HepG2 (cell line): ENCODE measurements around the gene ZNF511.

Experiments used
- CBX2 ChIP-seq, 2 experiments: fragments of 200-600 bp in 1 of 2; sonication (generic); formaldehyde crosslinking in 1 of 2; IDR thresholded peaks; 2 replicates each; pipeline versions ENCODE4 v1.7.0 to v1.8.1; 2018 to 2022; ENCODE audit warnings: low read depth in 2 of 2, low read length in 1 of 2, mild to moderate bottlenecking in 1 of 2, missing genetic modification reagents in 1 of 2
- ERF ChIP-seq: IDR thresholded peaks from 2 replicates; pipeline ENCODE4 v1.6.1; 2018; ENCODE audit warnings: missing biosample characterization, missing genetic modification reagents
- TBL1XR1 ChIP-seq: fragments of 150-350 bp; IDR thresholded peaks from 2 replicates; pipeline ENCODE4 v1.6.1; 2014; ENCODE audit warnings: borderline replicate concordance, low read length; ENCODE audit not compliant: partially characterized antibody

DNA sequence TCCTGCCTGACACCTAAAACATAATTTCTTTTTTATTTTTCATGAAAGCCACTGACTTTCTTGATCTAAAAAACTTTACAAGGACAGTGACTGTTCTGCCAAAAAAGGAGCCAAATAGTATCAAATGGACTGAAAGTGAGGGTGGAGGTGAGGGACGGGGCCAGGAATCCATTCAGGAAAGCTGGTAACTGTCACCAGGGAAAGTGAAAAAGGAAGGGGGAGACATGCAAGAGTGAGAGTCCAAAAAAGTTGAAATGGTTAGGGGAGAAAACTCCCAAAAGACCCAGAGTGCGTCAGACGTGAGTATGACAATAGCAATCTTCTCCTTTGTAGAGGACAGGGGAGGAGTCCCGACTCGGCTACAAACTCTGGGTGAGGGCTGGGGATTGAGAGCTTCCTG is 35.5 kb downstream of the ZNF511 start:
- TF ChIP-seq ERF (CRISPR knock-in tag) (no peak), TBL1XR1 (no peak), CBX2 (IDR thresholded peaks at IDR 0.05; ENCODE audit: low read depth, low read length) (no peak), CBX2 (CRISPR knock-in tag; IDR thresholded peaks at IDR 0.05; ENCODE audit: low read depth) (no peak)
